GM21619 (cell line): ENCODE data around the gene MBD5.
"Not testable (repeated sequence)": the region's sequence is repeated elsewhere in the genome, so short reads cannot be mapped to it uniquely, and the experiment has no call there.

Experiments used
- ATAC-seq: cut with Tn5 transposase; IDR thresholded peaks from one replicate; pipeline ENCODE4 v1.9.1; 2021; ENCODE audit not compliant: unreplicated experiment

MBD5 gene

GRCh38 chr2:148542614-148543013 lies 521.7 kb downstream of the MBD5 start:
- no peak for ATAC-seq

- ATAC-seq = not testable (repeated sequence)
Observed at GRCh38 chr2:148543088-148543540, 522.2 kb downstream of the MBD5 start.

- no peak for ATAC-seq
Observed at GRCh38 chr2:148545390-148546256, 524.7 kb downstream of the MBD5 start.

GRCh38 chr2:148546270-148546669 lies 525.4 kb downstream of the MBD5 start:
- ATAC-seq = no peak

- no peak for ATAC-seq
Observed at GRCh38 chr2:148548716-148549400, 528.0 kb downstream of the MBD5 start.

DNA sequence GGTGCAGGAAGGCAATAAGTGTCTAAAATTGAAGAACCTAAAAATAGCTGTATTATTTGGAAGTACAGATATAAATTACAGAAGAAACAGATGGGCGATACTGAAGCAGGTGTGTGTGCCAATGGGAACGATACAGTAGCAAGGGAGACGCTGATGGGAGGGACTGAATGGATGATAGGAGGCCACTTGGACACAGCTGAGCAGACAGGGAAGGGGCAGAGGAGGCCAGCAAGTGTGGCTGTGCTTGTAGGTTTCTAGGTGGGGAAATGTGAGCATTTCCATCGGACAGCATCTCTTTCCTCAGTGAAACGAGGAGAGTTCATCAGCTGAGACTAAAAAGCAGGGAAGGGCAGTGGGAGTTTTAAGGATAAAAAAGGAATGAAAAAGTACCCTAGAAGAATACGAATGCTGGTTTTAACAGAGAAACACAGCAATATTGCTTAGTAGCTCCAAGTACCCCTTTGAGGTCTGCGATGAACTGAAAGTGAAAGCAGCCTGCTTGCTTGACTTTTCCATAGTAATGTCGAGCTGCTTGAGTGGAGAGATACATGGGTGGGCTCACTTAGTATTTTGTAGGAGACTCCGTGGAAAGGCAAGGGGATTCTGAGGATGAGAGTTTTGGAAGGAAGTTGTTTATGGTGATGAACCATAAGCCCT lies 531.9 kb downstream of the MBD5 start:
- peak; percentile 56 for ATAC-seq

DNA sequence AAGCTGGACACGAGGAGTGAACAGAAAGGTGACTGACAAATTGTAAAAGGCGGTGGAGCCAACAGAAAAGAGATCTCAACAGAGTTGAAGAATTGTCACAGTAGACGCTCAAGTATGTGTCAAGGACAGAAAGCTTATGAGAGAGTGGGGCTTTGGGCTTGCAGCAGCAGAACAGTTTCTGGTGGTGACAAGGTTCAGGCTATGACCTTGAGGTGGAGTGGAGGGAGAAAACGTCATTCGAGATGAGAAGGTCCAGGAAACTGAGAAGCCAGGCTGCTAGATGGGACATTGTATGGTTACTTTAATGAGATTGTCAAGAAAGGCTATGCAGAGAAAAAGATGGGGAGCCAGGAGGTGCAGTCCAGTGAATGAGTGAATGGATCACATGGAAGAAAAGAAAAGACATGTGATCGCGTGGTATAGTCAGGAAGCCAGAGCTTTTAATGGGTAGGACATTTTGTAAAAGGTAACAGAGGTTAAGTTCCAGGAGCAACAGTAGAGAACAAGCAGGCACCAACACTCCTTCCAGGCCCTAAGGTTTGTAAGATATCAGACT lies 532.5 kb downstream of the MBD5 start:
- ATAC-seq = no peak

DNA sequence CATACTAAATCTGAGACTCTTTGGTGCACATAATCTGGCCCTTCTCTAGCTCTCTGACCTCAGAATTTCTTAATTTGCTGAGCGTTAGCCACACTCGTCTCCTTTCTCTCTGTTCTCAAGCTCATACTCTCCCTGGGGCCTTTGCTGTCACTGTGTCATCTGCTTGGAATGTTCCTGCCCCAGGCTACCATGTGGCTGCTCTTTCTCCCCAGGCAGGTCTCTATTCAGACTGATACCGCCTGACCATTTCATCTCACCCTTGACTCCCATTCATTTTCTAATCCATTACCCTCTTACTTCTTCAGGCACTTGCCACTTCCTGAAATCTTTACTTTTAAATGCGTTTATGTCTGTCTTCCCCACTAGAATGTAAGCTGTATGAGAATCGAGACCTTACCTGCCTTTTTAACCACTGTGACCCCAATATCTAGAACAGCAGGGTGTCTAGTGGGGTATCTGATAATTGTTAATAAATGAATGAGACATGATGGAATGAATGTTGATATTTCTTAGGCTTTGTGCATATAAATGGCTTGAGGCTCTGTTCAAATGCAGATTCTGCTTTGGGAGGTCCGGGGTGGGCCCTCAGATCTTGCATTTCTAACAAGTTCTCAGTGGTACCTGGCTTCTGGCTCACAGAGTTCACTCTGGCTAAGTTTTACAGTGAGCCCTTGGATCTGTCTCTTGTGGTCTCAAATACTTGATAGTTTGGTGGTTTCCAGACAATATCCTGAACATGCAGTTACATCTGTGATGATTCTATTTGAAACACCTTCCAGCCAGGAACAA lies 533.8 kb downstream of the MBD5 start:
- ATAC-seq = no peak

DNA sequence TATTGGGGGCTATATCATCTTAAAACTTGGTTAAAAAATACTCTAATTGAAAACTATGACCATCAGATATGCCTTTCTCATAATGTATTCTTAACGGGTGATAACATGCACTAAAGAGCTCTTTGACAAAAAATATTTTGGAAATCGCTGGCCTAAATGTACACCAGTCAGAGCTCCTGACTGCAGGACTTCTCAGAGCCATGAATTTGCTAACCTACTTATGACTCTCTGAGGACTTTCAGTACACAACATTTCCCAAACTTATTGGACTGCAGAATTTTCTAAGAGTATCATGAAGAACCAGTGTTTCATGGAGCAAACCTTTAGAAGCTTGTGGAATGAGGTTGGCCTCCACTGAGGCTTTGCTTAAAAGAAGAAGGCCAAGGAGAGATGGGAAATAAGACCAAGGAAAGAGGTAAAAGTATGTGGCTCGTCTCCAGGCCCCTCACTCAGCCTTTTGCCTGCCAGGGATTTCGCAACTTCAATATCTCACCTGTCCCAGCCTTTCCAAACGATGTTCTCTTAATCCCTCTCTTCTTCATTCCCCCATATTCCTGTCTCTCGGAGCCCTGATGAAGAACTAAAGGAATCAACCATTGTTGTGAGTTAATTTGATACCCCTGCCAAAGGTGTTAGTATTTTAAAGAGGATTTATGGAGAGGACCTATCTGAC lies 534.9 kb downstream of the MBD5 start:
- no peak for ATAC-seq

- peak; percentile 79 for ATAC-seq
Observed at GRCh38 chr2:148557844-148558436, 537.0 kb downstream of the MBD5 start.

- no peak for ATAC-seq
Observed at GRCh38 chr2:148560496-148560895, 539.6 kb downstream of the MBD5 start.

DNA sequence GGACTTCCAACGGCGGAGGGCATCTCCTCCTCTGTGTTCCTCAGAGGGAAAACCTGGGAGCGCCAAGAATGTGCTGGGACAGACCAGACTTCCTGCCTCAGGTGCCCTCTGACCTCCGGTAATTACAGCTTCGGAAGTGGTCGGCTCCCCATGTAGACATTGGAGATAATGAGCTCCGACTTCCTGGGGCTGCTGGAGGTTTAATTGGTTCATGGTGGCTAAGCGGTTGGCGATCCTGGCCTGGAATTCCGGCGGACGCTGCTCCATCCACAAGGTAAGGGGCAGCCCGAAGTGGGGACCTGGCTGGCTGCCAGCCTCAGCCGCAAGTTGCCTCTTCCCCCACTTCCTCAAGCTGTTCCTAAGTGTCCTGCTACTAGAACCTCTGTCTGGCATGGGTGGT lies 540.5 kb downstream of the MBD5 start:
- no peak for ATAC-seq

DNA sequence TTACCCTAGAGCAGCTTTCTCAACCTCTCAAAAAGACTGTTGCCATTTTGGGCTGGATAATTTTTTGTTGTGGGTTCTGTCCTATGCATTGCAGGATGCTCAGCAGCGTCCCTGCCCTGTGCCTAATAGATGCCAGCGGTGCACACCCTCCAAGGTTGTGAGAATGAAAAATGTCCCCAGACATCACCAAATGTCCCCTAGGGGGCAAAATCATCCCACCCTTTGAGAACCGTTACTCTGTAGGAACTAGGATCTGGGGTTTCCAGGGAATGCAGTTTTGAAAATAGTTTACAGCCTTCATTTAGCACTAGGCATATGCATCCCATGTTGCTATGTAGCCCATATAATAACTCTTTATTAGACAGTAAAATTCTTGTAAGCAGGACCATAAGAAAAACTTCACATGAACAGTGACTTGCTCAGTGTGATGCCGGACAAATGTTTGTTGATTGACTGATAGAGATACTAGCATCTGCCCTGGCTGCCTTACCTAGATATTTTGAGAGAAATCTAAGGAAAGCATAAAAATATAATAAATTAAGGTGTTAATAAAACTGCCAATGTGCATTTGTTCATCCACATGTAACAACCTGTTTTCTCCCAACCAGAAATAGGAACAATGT lies 544.5 kb downstream of the MBD5 start:
- ATAC-seq = no peak
